Pancreas (tissue), 10 donors: Measurements from ENCODE around the gene ARNT2. TPM values are rescaled to one million over a fixed set of nuclear protein-coding genes. Genes with fewer than 3 reads are reported as not detected.

Source experiments
- ATAC-seq, 4 donors: fragments of 200-7000 bp; cut with Tn5 transposase; one replicate each; pipeline versions ENCODE4 v1.8.0 to v1.9.1; 2020; ENCODE audit warnings: mild to moderate bottlenecking in 4 of 4, moderate library complexity in 4 of 4
- DNase-seq, 6 donors: peaks; one replicate each; pipeline ENCODE4 v3.0.0-alpha.2; 2020
- FAIRE-seq: peaks from 2 replicates; lab custom pipeline; 2012; peaks lifted over from hg19 to GRCh38; lab: Jason Lieb, UNC
- H3K27ac ChIP-seq, 4 donors: fragments of 200-600 bp; sonication (generic); 1 replicate in 3 of 4; 2 replicates in 1 of 4; pipeline versions ENCODE4 v1.5.0 to v1.8.0; 2020
- H3K27me3 ChIP-seq, 4 donors: fragments of 200-600 bp; one replicate each; pipeline ENCODE4 v1.8.0; 2021
- H3K36me3 ChIP-seq, 3 donors: fragments of 200-600 bp; sonication (generic) in 1 of 3; one replicate each; pipeline versions ENCODE4 v1.5.0 to v1.8.0; 2020 to 2021
- H3K4me1 ChIP-seq, 3 donors: fragments of 200-600 bp; one replicate each; pipeline ENCODE4 v1.8.0; 2021
- H3K4me3 ChIP-seq, 4 donors: fragments of 200-600 bp; sonication (generic) in 2 of 4; one replicate each; pipeline versions ENCODE4 v1.5.0 to v1.8.0; 2020 to 2021
- H3K9me3 ChIP-seq, 4 donors: fragments of 200-600 bp; one replicate each; pipeline ENCODE4 v1.8.0; 2021
- CTCF ChIP-seq, 4 donors: fragments of 200-600 bp; sonication (generic) in 3 of 4; IDR thresholded peaks; one replicate each; pipeline versions ENCODE4 v1.5.0 to v1.8.0; 2021; ENCODE audit warnings: antibody characterized with exemption in 4 of 4
- WGBS, 2 donors: extraction: QIAGEN DNeasy Blood & Tissue Kit; methylation state at CpG; one replicate each; pipeline ENCODE4 v1.1.7; 2013; 5-methylcytosine and 5-hydroxymethylcytosine counted together
- intact Hi-C, 3 donors: fragments of 100-400 bp; cut with DNase I; formaldehyde crosslinking; loops; one replicate each; pipeline versions ENCODE4 v1.11.1 to v1.14.2; 2022
- polyA plus RNA-seq, 2 donors: library from polyadenylated mRNA; stranded (reverse); fragments of 200-250 nt; gene quantifications; one replicate each; pipeline ENCODE4 v1.2.3, GENCODE V29; 2013
- total RNA-seq, 6 donors: library from RNA; stranded (reverse); fragmentation: NEBNext Ultra II Directional in 4 of 6; extraction: Animal tissue kit (Norgen Biotek cat#: 25700) in 4 of 6; gene quantifications; one replicate each; pipeline versions ENCODE4 v1.2.1 to v1.2.4, GENCODE V29; 2021 to 2023
- donor health status: healthy with polysubstance abuse.
- donor health status: DM: no; HTN: no; CAD: no; lungs with moderate emphysema.
- donor health status: DM: no; HTN: no; CAD: no.
- donor health status: control.
- donor health status: control.
- donor health status: Bipolar disorder and iron deficiency.
- donor health status: DM: yes; HTN: yes; CAD: no.
- donor health status: DM: no; HTN: no; CAD: no.
- donor health status: DM: no; HTN: no; CAD: no.
- donor health status: DM: yes; HTN: yes; CAD: no.

ARNT2 gene
- total and polyA plus RNA-seq, 8 donors, result 2.1 to 18.1 (median 5.4) TPM

GRCh38 chr15:80475572-80475971 lies 71.4 kb downstream of the ARNT2 start:
- 87 to 90% methylated on average over 2 of the region's 2 CpGs for WGBS, 2 donors
- H3K27me3 ChIP-seq, result no peaks in the 10 kb centered on the region
- intact Hi-C loops, result no loop called here
- no peak overlapping the region for H3K4me3 ChIP-seq
- no peaks in the 10 kb centered on the region for H3K4me1 ChIP-seq
- H3K9me3 ChIP-seq, result no peaks in the 10 kb centered on the region
- no peak for TF ChIP-seq CTCF (IDR thresholded peaks at IDR 0.05)
- no peak for ATAC-seq
- no peak overlapping the region for H3K27ac ChIP-seq
- no peak for DNase-seq
- H3K36me3 ChIP-seq, result no peaks in the 10 kb centered on the region
- FAIRE-seq, result no peak

GRCh38 chr15:80476036-80476435 lies 71.9 kb downstream of the ARNT2 start:
- Histone ChIP-seq H3K27me3 (no peaks in the 10 kb centered on the region), H3K27ac (no peak overlapping the region), H3K9me3 (no peaks in the 10 kb centered on the region), H3K4me1 (no peaks in the 10 kb centered on the region), H3K36me3 (no peaks in the 10 kb centered on the region), H3K4me3 (no peak overlapping the region)
- FAIRE-seq (no peak), DNase-seq (no peak), ATAC-seq (no peak)
- WGBS, 2 donors, result 95% methylated on average over 6 of the region's 6 CpGs
- intact Hi-C loops, result no loop called here
- TF ChIP-seq CTCF (IDR thresholded peaks at IDR 0.05), result no peak

- FAIRE-seq (no peak), ATAC-seq (no peak), DNase-seq (no peak)
- H3K9me3 ChIP-seq, result no peaks in the 10 kb centered on the region
- H3K4me3 ChIP-seq, result no peak overlapping the region
- 90 to 93% methylated on average over 3 of the region's 3 CpGs for WGBS, 2 donors
- no peak overlapping the region for H3K27ac ChIP-seq
- no peaks in the 10 kb centered on the region for H3K36me3 ChIP-seq
- no peaks in the 10 kb centered on the region for H3K27me3 ChIP-seq
- TF ChIP-seq CTCF (IDR thresholded peaks at IDR 0.05), result no peak
- intact Hi-C loops, result no loop called here
- no peaks in the 10 kb centered on the region for H3K4me1 ChIP-seq
Observed at GRCh38 chr15:80478075-80478474, 73.9 kb downstream of the ARNT2 start.

- DNase-seq (no peak), ATAC-seq (no peak), FAIRE-seq (no peak)
- Histone ChIP-seq H3K27ac (no peak overlapping the region), H3K4me3 (no peak overlapping the region), H3K4me1 (peaks cover 0 to 2% (median 0%) of the 10 kb centered on the region in 3 donors), H3K27me3 (no peaks in the 10 kb centered on the region), H3K9me3 (no peaks in the 10 kb centered on the region), H3K36me3 (no peaks in the 10 kb centered on the region)
- no peak for TF ChIP-seq CTCF (IDR thresholded peaks at IDR 0.05)
- intact Hi-C loops, result no loop called here
- WGBS, 2 donors, result 84 to 91% methylated on average over 1 of the region's 1 CpG
Observed at GRCh38 chr15:80479191-80479590, 75.0 kb downstream of the ARNT2 start.

GRCh38 chr15:80480171-80480811 lies 76.1 kb downstream of the ARNT2 start:
- DNase-seq, result no peak
- ATAC-seq, result peak in 3 of 4 donors; percentile 27 to 42 (median 42)
- Histone ChIP-seq H3K27me3 (no peaks in the 10 kb centered on the region), H3K27ac (no peak overlapping the region), H3K4me3 (no peak overlapping the region), H3K36me3 (no peaks in the 10 kb centered on the region), H3K4me1 (peaks cover 0 to 4% (median 0%) of the 10 kb centered on the region in 3 donors), H3K9me3 (no peaks in the 10 kb centered on the region)
- no peak for TF ChIP-seq CTCF (IDR thresholded peaks at IDR 0.05)
- FAIRE-seq, result no peak
- 81 to 83% methylated on average over 6 of the region's 6 CpGs for WGBS, 2 donors
- intact Hi-C loops, result no loop called here
